ENCODE data around the gene FBXL16. TPM values are rescaled to one million over a fixed set of nuclear protein-coding genes. Genes with fewer than 3 reads are reported as not detected.

The FBXL16 gene
- total and polyA plus RNA-seq, 9 of the 15 experiments (the other 6 are each of a cell fraction or from before 2014, with no cell fraction given) = 0.21 to 8.2 (median 1.7) TPM

- TF ChIP-seq GABPA (tag; conservative IDR thresholded peaks at IDR 0.05; ENCODE audit: low read depth) (0 out of 2 replicates have a peak, but pooled peaks have one; percentile 35), PHF21A (IDR thresholded peaks at IDR 0.05; ENCODE audit: borderline replicate concordance, low read depth) (peak; percentile 33; the same call in 1 of the 2 replicates), ZNF239 (CRISPR knock-in tag; IDR thresholded peaks at IDR 0.05) (no peak), THRAP3 (IDR thresholded peaks at IDR 0.05; ENCODE audit: borderline replicate concordance) (no peak), SIN3B (IDR thresholded peaks at IDR 0.05; ENCODE audit: low read depth) (peak; percentile 8; the same call in 1 of the 2 replicates), ZBTB9 (CRISPR knock-in tag; IDR thresholded peaks at IDR 0.05) (peak; percentile 7; the same call in 1 of the 2 replicates), CTCFL (IDR thresholded peaks at IDR 0.05; ENCODE audit: borderline replicate concordance, insufficient read depth, low read depth, low read length, poor library complexity, severe bottlenecking) (peak; percentile 19), NR3C1 (CRISPR knock-in tag; IDR thresholded peaks at IDR 0.05) (no peak), KLF13 (tag; IDR thresholded peaks at IDR 0.05; ENCODE audit: borderline replicate concordance, low read depth) (peak; percentile 48; the same call in 1 of the 2 replicates), U2AF1 (optimal IDR thresholded peaks at IDR 0.05; ENCODE audit: low read depth, low read length) (peak; percentile 71), RAD21 (CRISPR knock-in tag; conservative IDR thresholded peaks at IDR 0.05 in 1 of 2, IDR thresholded peaks at IDR 0.05 in 1 of 2) (peak in 1 of 2 experiments; percentile 59; a peak in 2 of 4 replicates), SMARCE1 (IDR thresholded peaks at IDR 0.05) (no peak), CBFA2T2 (conservative IDR thresholded peaks at IDR 0.05) (no peak), E2F8 (IDR thresholded peaks at IDR 0.05; ENCODE audit: low read depth, partially characterized antibody) (no peak), CTBP1 (IDR thresholded peaks at IDR 0.05; ENCODE audit: borderline replicate concordance) (peak; percentile 96), CC2D1A (IDR thresholded peaks at IDR 0.05) (no peak), CEBPB (tag; IDR thresholded peaks at IDR 0.05) (no peak)
- TF ChIP-seq, protein P1, sequence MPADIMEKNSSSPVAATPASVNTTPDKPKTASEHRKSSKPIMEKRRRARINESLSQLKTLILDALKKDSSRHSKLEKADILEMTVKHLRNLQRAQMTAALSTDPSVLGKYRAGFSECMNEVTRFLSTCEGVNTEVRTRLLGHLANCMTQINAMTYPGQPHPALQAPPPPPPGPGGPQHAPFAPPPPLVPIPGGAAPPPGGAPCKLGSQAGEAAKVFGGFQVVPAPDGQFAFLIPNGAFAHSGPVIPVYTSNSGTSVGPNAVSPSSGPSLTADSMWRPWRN (IDR thresholded peaks at IDR 0.05; ENCODE audit: low read depth) = no peak
- TF ChIP-seq, protein P2, sequence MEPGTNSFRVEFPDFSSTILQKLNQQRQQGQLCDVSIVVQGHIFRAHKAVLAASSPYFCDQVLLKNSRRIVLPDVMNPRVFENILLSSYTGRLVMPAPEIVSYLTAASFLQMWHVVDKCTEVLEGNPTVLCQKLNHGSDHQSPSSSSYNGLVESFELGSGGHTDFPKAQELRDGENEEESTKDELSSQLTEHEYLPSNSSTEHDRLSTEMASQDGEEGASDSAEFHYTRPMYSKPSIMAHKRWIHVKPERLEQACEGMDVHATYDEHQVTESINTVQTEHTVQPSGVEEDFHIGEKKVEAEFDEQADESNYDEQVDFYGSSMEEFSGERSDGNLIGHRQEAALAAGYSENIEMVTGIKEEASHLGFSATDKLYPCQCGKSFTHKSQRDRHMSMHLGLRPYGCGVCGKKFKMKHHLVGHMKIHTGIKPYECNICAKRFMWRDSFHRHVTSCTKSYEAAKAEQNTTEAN (CRISPR knock-in tag; IDR thresholded peaks at IDR 0.05) = no peak
Observed at GRCh38 chr16:715477-716199, 10.0 kb upstream of the FBXL16 start (continued).

Measured in K562 (cell line).